Pancreas (tissue), 10 donors: ENCODE data around the gene BANF2. TPM values are rescaled to one million over a fixed set of nuclear protein-coding genes. Genes with fewer than 3 reads are reported as not detected.
A peak's percentile ranks its signal among the peaks of the same experiment; 100 is the strongest.
"Not testable (repeated sequence)": the region's sequence is repeated elsewhere in the genome, so short reads cannot be mapped to it uniquely, and the experiment has no call there.

Source experiments
- ATAC-seq, 4 donors: fragments of 200-7000 bp; cut with Tn5 transposase; one replicate each; pipeline versions ENCODE4 v1.8.0 to v1.9.1; 2020; ENCODE audit warnings: mild to moderate bottlenecking in 4 of 4, moderate library complexity in 4 of 4
- DNase-seq, 6 donors: peaks; one replicate each; pipeline ENCODE4 v3.0.0-alpha.2; 2020
- FAIRE-seq: peaks from 2 replicates; lab custom pipeline; 2012; peaks lifted over from hg19 to GRCh38; lab: Jason Lieb, UNC
- H3K27ac ChIP-seq, 4 donors: fragments of 200-600 bp; sonication (generic); 1 replicate in 3 of 4; 2 replicates in 1 of 4; pipeline versions ENCODE4 v1.5.0 to v1.8.0; 2020
- H3K27me3 ChIP-seq, 4 donors: fragments of 200-600 bp; one replicate each; pipeline ENCODE4 v1.8.0; 2021
- H3K36me3 ChIP-seq, 3 donors: fragments of 200-600 bp; sonication (generic) in 1 of 3; one replicate each; pipeline versions ENCODE4 v1.5.0 to v1.8.0; 2020 to 2021
- H3K4me1 ChIP-seq, 3 donors: fragments of 200-600 bp; one replicate each; pipeline ENCODE4 v1.8.0; 2021
- H3K4me3 ChIP-seq, 4 donors: fragments of 200-600 bp; sonication (generic) in 2 of 4; one replicate each; pipeline versions ENCODE4 v1.5.0 to v1.8.0; 2020 to 2021
- H3K9me3 ChIP-seq, 4 donors: fragments of 200-600 bp; one replicate each; pipeline ENCODE4 v1.8.0; 2021
- CTCF ChIP-seq, 4 donors: fragments of 200-600 bp; sonication (generic) in 3 of 4; IDR thresholded peaks; one replicate each; pipeline versions ENCODE4 v1.5.0 to v1.8.0; 2021; ENCODE audit warnings: antibody characterized with exemption in 4 of 4
- WGBS, 2 donors: extraction: QIAGEN DNeasy Blood & Tissue Kit; methylation state at CpG; one replicate each; pipeline ENCODE4 v1.1.7; 2013; 5-methylcytosine and 5-hydroxymethylcytosine counted together
- intact Hi-C, 3 donors: fragments of 100-400 bp; cut with DNase I; formaldehyde crosslinking; loops; one replicate each; pipeline versions ENCODE4 v1.11.1 to v1.14.2; 2022
- polyA plus RNA-seq, 2 donors: library from polyadenylated mRNA; stranded (reverse); fragments of 200-250 nt; gene quantifications; one replicate each; pipeline ENCODE4 v1.2.3, GENCODE V29; 2013
- total RNA-seq, 6 donors: library from RNA; stranded (reverse); fragmentation: NEBNext Ultra II Directional in 4 of 6; extraction: Animal tissue kit (Norgen Biotek cat#: 25700) in 4 of 6; gene quantifications; one replicate each; pipeline versions ENCODE4 v1.2.1 to v1.2.4, GENCODE V29; 2021 to 2023
- donor health status: healthy with polysubstance abuse.
- donor health status: DM: no; HTN: no; CAD: no; lungs with moderate emphysema.
- donor health status: DM: no; HTN: no; CAD: no.
- donor health status: control.
- donor health status: control.
- donor health status: Bipolar disorder and iron deficiency.
- donor health status: DM: yes; HTN: yes; CAD: no.
- donor health status: DM: no; HTN: no; CAD: no.
- donor health status: DM: no; HTN: no; CAD: no.
- donor health status: DM: yes; HTN: yes; CAD: no.

BANF2 gene
- total and polyA plus RNA-seq, 8 donors: 0.59 to 6.4 (median 1.5) TPM

DNA sequence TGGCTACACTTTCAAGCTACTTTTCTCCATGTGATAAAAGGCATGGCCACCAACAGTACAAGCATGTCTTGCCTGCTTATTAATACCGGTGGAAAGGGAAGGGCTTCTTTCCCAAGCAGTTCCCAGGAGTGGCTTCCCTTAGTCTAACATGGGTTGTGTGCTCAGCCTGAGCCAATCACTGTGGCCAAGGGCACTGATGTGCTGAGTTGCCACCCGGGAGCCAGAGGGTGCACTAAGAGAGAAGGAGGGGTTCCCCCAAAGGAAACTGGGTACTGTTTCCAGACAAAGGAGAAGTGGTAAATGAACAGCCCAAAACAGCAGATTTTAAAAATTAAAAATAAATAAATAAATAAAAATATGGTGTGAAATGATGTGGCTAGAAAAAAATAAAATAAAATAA is 68.5 kb downstream of the BANF2 start:
- Histone ChIP-seq H3K36me3 (no peaks in the 10 kb centered on the region), H3K27ac (no peak overlapping the region), H3K4me3 (no peak overlapping the region), H3K4me1 (peaks cover 4 to 8% (median 7%) of the 10 kb centered on the region in 3 donors), H3K9me3 (no peaks in the 10 kb centered on the region), H3K27me3 (no peaks in the 10 kb centered on the region)
- TF ChIP-seq CTCF (IDR thresholded peaks at IDR 0.05): no peak
- intact Hi-C loops: no loop called here
- DNase-seq (no peak), FAIRE-seq (no peak), ATAC-seq (peak in 3 of 4 donors; percentile 32 to 45 (median 38))
- WGBS, 2 donors: 48 to 52% methylated on average over 2 of the region's 2 CpGs

GRCh38 chr20:17769716-17770115 is 70.0 kb downstream of the BANF2 start:
- H3K9me3 ChIP-seq, H3K4me1 ChIP-seq, H3K27me3 ChIP-seq, intact Hi-C loops, H3K4me3 ChIP-seq, H3K27ac ChIP-seq, FAIRE-seq, DNase-seq, H3K36me3 ChIP-seq, ATAC-seq: not testable (repeated sequence)
- WGBS, 2 donors: 96 to 97% methylated on average over 8 of the region's 8 CpGs

DNA sequence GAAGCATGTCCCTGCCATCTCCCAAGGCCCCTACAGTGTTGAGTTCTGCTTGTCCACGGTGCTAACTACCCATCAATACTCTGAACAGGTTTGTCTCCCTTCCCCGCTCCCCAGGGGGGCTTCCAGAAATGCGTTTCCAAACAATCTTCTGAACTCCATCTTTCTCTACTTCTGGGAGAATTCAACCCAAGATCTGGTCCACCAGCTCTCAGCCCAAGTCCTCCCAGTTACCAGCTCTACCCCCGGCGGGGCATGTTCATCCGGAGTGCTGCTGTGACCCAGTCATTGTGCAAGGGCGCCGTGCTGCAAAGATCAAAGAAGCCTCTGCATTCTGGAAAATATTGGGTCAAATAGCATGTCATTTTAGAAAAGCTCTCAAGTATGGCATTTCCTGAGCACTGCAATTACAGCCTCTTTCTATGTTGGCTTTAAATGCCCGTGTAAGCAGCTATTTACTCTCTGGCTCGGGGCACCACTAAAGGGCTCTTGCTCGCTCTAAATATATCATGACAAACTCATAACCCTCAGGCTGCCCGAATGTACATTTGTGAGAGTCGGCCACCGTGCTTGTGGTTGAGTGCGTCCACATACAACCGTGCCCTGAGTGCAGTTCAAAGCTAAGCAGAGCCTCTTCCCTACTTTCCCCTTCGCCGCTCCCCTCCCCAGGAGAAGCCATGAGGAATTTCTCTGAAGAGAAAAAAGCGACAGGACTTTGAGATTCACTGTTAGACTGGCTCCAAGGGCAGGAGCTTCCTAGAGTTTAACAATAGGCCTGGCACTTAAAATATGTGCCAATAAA is 71.6 kb downstream of the BANF2 start:
- DNase-seq (no peak), ATAC-seq (no peak), FAIRE-seq (no peak)
- 85 to 86% methylated on average over 19 of the region's 19 CpGs for WGBS, 2 donors
- Histone ChIP-seq H3K36me3 (no peaks in the 10 kb centered on the region), H3K4me1 (peaks cover 0 to 4% (median 4%) of the 10 kb centered on the region in 3 donors), H3K27me3 (no peaks in the 10 kb centered on the region), H3K4me3 (no peak overlapping the region), H3K9me3 (no peaks in the 10 kb centered on the region), H3K27ac (no peak overlapping the region)
- intact Hi-C loops: no loop called here
- TF ChIP-seq CTCF (IDR thresholded peaks at IDR 0.05): no peak

DNA sequence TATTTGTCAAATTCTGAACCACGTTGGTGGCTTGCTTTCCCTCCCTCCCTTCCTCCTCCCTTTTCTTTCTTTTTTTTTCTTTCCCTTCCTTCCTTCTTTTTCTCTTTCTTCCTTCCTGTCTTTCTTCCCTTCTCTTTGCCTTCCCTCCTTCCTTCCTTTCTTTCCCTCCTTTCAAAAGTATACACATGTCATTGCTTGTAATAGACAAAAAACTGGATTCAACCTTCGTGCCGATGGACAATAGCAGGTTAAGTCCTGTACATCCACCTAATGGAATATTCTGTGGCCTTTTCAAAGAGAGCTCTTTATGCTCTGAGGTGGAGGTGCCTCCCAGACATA is 72.2 kb downstream of the BANF2 start:
- H3K27me3 ChIP-seq: no peaks in the 10 kb centered on the region
- intact Hi-C loops: no loop called here
- no peak for TF ChIP-seq CTCF (IDR thresholded peaks at IDR 0.05)
- no peaks in the 10 kb centered on the region for H3K36me3 ChIP-seq
- WGBS, 2 donors: 41 to 56% methylated on average over 3 of the region's 3 CpGs
- peaks cover 0 to 4% (median 4%) of the 10 kb centered on the region in 3 donors for H3K4me1 ChIP-seq
- no peak overlapping the region for H3K27ac ChIP-seq
- H3K4me3 ChIP-seq: no peak overlapping the region
- FAIRE-seq (no peak), DNase-seq (no peak), ATAC-seq (no peak)
- no peaks in the 10 kb centered on the region for H3K9me3 ChIP-seq

DNA sequence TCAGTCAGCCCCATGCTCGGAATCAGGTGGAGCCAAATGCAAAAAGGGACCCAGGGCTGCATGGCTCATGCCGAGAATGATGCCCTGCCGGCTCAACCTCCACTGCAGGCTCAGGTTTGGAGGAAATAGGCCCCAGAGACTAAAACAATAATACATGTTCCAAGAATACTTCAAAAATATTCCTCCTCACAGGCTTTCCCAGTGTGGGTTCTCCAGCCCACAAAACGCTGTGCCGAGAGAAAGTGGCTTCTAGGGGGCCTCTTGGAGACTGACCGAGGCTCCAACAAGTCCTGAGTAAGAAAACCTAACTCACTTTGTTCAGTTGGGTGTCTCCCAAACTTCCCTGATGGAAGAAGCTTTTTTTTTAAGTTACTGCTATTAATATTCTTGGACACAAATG is 73.9 kb downstream of the BANF2 start:
- Histone ChIP-seq H3K9me3 (no peaks in the 10 kb centered on the region), H3K27ac (no peak overlapping the region), H3K4me1 (peaks cover 0 to 4% (median 4%) of the 10 kb centered on the region in 3 donors), H3K4me3 (no peak overlapping the region), H3K36me3 (no peaks in the 10 kb centered on the region), H3K27me3 (no peaks in the 10 kb centered on the region)
- DNase-seq: no peak
- no peak for ATAC-seq
- whole genome bisulfite sequencing, 2 donors: 94 to 98% methylated on average over 6 of the region's 6 CpGs
- no peak for FAIRE-seq
- no peak for TF ChIP-seq CTCF (IDR thresholded peaks at IDR 0.05)
- intact Hi-C loops: no loop called here
